ENCODE results near the gene FZD10. TPM values are rescaled to one million over a fixed set of nuclear protein-coding genes. Genes with fewer than 3 reads are reported as not detected.

Gene FZD10
- total and polyA plus RNA-seq, 4 experiments from 2014 or later: not detected

- Mint-ChIP-seq H3K27me3 (peaks cover 0 to 4% of the 10 kb centered on the region in 2 donors), H3K4me3 (no peak overlapping the region), H3K36me3 (no peaks in the 10 kb centered on the region), H3K9me3 (peaks cover 0 to 5% (median 0%) of the 10 kb centered on the region in 8 donors), H3K4me1 (peaks cover 0 to 3% (median 0%) of the 10 kb centered on the region in 4 donors), H3K27ac (no peak overlapping the region)
- H3K27me3 ChIP-seq (ENCODE audit: insufficient read depth, low read length): no peaks in the 10 kb centered on the region
- POLR2A ChIA-PET (ENCODE audit: partially characterized antibody): no interaction called here
- no peaks in the 10 kb centered on the region for H3K9me3 ChIP-seq (ENCODE audit: control insufficient read depth in 1 of 2, low read length in 2 of 2)
- intact Hi-C loops (cut with micrococcal nuclease): no loop called here
- H3K4me3 ChIP-seq (ENCODE audit: low read length in 2 of 2): no peak overlapping the region
- CTCF ChIA-PET (ENCODE audit: partially characterized antibody): no interaction called here
- no peak overlapping the region for H3K27ac ChIP-seq (ENCODE audit: low read depth, low read length)
- H3K36me3 ChIP-seq (ENCODE audit: insufficient read depth, low read length): no peaks in the 10 kb centered on the region
- H3K4me1 ChIP-seq (ENCODE audit: insufficient read depth, low read length): no peaks in the 10 kb centered on the region
- no peak for DNase-seq
Observed at GRCh38 chr12:130147875-130148596, 14.2 kb upstream of the FZD10 start.

GRCh38 chr12:130151846-130152245 is 10.4 kb upstream of the FZD10 start:
- DNase-seq: no peak
- Histone ChIP-seq H3K4me1 (ENCODE audit: insufficient read depth, low read length) (no peaks in the 10 kb centered on the region), H3K27me3 (ENCODE audit: insufficient read depth, low read length) (no peaks in the 10 kb centered on the region), H3K9me3 (ENCODE audit: control insufficient read depth in 1 of 2, low read length in 2 of 2) (no peaks in the 10 kb centered on the region), H3K36me3 (ENCODE audit: insufficient read depth, low read length) (no peaks in the 10 kb centered on the region), H3K4me3 (ENCODE audit: low read length in 2 of 2) (no peak overlapping the region), H3K27ac (ENCODE audit: low read depth, low read length) (no peak overlapping the region)
- intact Hi-C loops (cut with micrococcal nuclease): no loop called here
- CTCF ChIA-PET (ENCODE audit: partially characterized antibody): no interaction called here
- POLR2A ChIA-PET (ENCODE audit: partially characterized antibody): no interaction called here
- Mint-ChIP-seq H3K4me3 (no peak overlapping the region), H3K9me3 (peaks cover 0 to 4% (median 0%) of the 10 kb centered on the region in 8 donors), H3K27ac (no peak overlapping the region), H3K36me3 (no peaks in the 10 kb centered on the region), H3K27me3 (peaks cover 13 to 16% of the 10 kb centered on the region in 2 donors), H3K4me1 (peaks cover 0 to 3% (median 0%) of the 10 kb centered on the region in 4 donors)

- H3K36me3 ChIP-seq (ENCODE audit: insufficient read depth, low read length): no peaks in the 10 kb centered on the region
- intact Hi-C loops (cut with micrococcal nuclease): no loop called here
- Mint-ChIP-seq H3K4me1 (peaks cover 0 to 3% (median 0%) of the 10 kb centered on the region in 4 donors), H3K27ac (no peak overlapping the region), H3K36me3 (no peaks in the 10 kb centered on the region), H3K9me3 (peaks cover 0 to 4% (median 0%) of the 10 kb centered on the region in 8 donors), H3K4me3 (no peak overlapping the region), H3K27me3 (peaks cover 15 to 17% of the 10 kb centered on the region in 2 donors)
- no peaks in the 10 kb centered on the region for H3K4me1 ChIP-seq (ENCODE audit: insufficient read depth, low read length)
- no peaks in the 10 kb centered on the region for H3K9me3 ChIP-seq (ENCODE audit: control insufficient read depth in 1 of 2, low read length in 2 of 2)
- POLR2A ChIA-PET (ENCODE audit: partially characterized antibody): no interaction called here
- DNase-seq: no peak
- H3K27ac ChIP-seq (ENCODE audit: low read depth, low read length): no peak overlapping the region
- no peaks in the 10 kb centered on the region for H3K27me3 ChIP-seq (ENCODE audit: insufficient read depth, low read length)
- CTCF ChIA-PET (ENCODE audit: partially characterized antibody): no interaction called here
- H3K4me3 ChIP-seq (ENCODE audit: low read length in 2 of 2): no peak overlapping the region
Observed at GRCh38 chr12:130152386-130152785, 9.9 kb upstream of the FZD10 start.

- no peak overlapping the region for H3K27ac Mint-ChIP-seq
- H3K36me3 Mint-ChIP-seq: no peaks in the 10 kb centered on the region
- H3K27me3 Mint-ChIP-seq: peaks cover 19 to 20% of the 10 kb centered on the region in 2 donors
- intact Hi-C loops (cut with micrococcal nuclease): no loop called here
- ChIA-PET POLR2A (ENCODE audit: partially characterized antibody) (no interaction called here), CTCF (ENCODE audit: partially characterized antibody) (no interaction called here)
- no peak overlapping the region for H3K27ac ChIP-seq (ENCODE audit: low read depth, low read length)
- H3K36me3 ChIP-seq (ENCODE audit: insufficient read depth, low read length): no peaks in the 10 kb centered on the region
- H3K9me3 ChIP-seq (ENCODE audit: control insufficient read depth in 1 of 2, low read length in 2 of 2): no peaks in the 10 kb centered on the region
- no peaks in the 10 kb centered on the region for H3K27me3 ChIP-seq (ENCODE audit: insufficient read depth, low read length)
- H3K4me1 Mint-ChIP-seq: no peaks in the 10 kb centered on the region
- H3K9me3 Mint-ChIP-seq: peaks cover 0 to 4% (median 0%) of the 10 kb centered on the region in 8 donors
- H3K4me1 ChIP-seq (ENCODE audit: insufficient read depth, low read length): no peaks in the 10 kb centered on the region
- DNase-seq: no peak
- no peak overlapping the region for H3K4me3 Mint-ChIP-seq
- no peak overlapping the region for H3K4me3 ChIP-seq (ENCODE audit: low read length in 2 of 2)
Observed at GRCh38 chr12:130153803-130154202, 8.5 kb upstream of the FZD10 start.

GRCh38 chr12:130154276-130155070 is 7.8 kb upstream of the FZD10 start:
- Mint-ChIP-seq H3K27ac (no peak overlapping the region), H3K27me3 (peaks cover 19 to 20% of the 10 kb centered on the region in 2 donors), H3K4me3 (no peak overlapping the region), H3K9me3 (peaks cover 0 to 4% (median 0%) of the 10 kb centered on the region in 8 donors), H3K4me1 (no peaks in the 10 kb centered on the region), H3K36me3 (no peaks in the 10 kb centered on the region)
- DNase-seq: no peak
- H3K36me3 ChIP-seq (ENCODE audit: insufficient read depth, low read length): no peaks in the 10 kb centered on the region
- no peaks in the 10 kb centered on the region for H3K4me1 ChIP-seq (ENCODE audit: insufficient read depth, low read length)
- no peak overlapping the region for H3K27ac ChIP-seq (ENCODE audit: low read depth, low read length)
- intact Hi-C loops (cut with micrococcal nuclease): no loop called here
- ChIA-PET CTCF (ENCODE audit: partially characterized antibody) (no interaction called here), POLR2A (ENCODE audit: partially characterized antibody) (no interaction called here)
- no peaks in the 10 kb centered on the region for H3K9me3 ChIP-seq (ENCODE audit: control insufficient read depth in 1 of 2, low read length in 2 of 2)
- H3K4me3 ChIP-seq (ENCODE audit: low read length in 2 of 2): no peak overlapping the region
- H3K27me3 ChIP-seq (ENCODE audit: insufficient read depth, low read length): no peaks in the 10 kb centered on the region

GRCh38 chr12:130155416-130156073 is 6.7 kb upstream of the FZD10 start:
- Histone ChIP-seq H3K27me3 (ENCODE audit: insufficient read depth, low read length) (no peaks in the 10 kb centered on the region), H3K36me3 (ENCODE audit: insufficient read depth, low read length) (no peaks in the 10 kb centered on the region), H3K4me1 (ENCODE audit: insufficient read depth, low read length) (no peaks in the 10 kb centered on the region), H3K4me3 (ENCODE audit: low read length in 2 of 2) (no peak overlapping the region), H3K27ac (ENCODE audit: low read depth, low read length) (no peak overlapping the region), H3K9me3 (ENCODE audit: control insufficient read depth in 1 of 2, low read length in 2 of 2) (no peaks in the 10 kb centered on the region)
- Mint-ChIP-seq H3K27ac (no peak overlapping the region), H3K9me3 (peaks cover 0 to 4% (median 0%) of the 10 kb centered on the region in 8 donors), H3K36me3 (no peaks in the 10 kb centered on the region), H3K27me3 (peaks cover 23% of the 10 kb centered on the region in 2 donors), H3K4me3 (no peak overlapping the region), H3K4me1 (no peaks in the 10 kb centered on the region)
- ChIA-PET POLR2A (ENCODE audit: partially characterized antibody) (no interaction called here), CTCF (ENCODE audit: partially characterized antibody) (no interaction called here)
- intact Hi-C loops (cut with micrococcal nuclease): no loop called here
- no peak for DNase-seq

GRCh38 chr12:130156652-130157275 is 5.5 kb upstream of the FZD10 start:
- H3K27me3 Mint-ChIP-seq: peaks cover 21 to 23% of the 10 kb centered on the region in 2 donors
- no peak overlapping the region for H3K27ac ChIP-seq (ENCODE audit: low read depth, low read length)
- H3K9me3 ChIP-seq (ENCODE audit: control insufficient read depth in 1 of 2, low read length in 2 of 2): no peaks in the 10 kb centered on the region
- no peaks in the 10 kb centered on the region for H3K27me3 ChIP-seq (ENCODE audit: insufficient read depth, low read length)
- ChIA-PET CTCF (ENCODE audit: partially characterized antibody) (no interaction called here), POLR2A (ENCODE audit: partially characterized antibody) (no interaction called here)
- H3K4me1 Mint-ChIP-seq: no peaks in the 10 kb centered on the region
- no peak for DNase-seq
- no peaks in the 10 kb centered on the region for H3K4me1 ChIP-seq (ENCODE audit: insufficient read depth, low read length)
- intact Hi-C loops (cut with micrococcal nuclease): no loop called here
- H3K36me3 Mint-ChIP-seq: no peaks in the 10 kb centered on the region
- H3K9me3 Mint-ChIP-seq: peaks cover 0 to 4% (median 0%) of the 10 kb centered on the region in 8 donors
- no peak overlapping the region for H3K4me3 Mint-ChIP-seq
- H3K36me3 ChIP-seq (ENCODE audit: insufficient read depth, low read length): no peaks in the 10 kb centered on the region
- H3K4me3 ChIP-seq (ENCODE audit: low read length in 2 of 2): no peak overlapping the region
- no peak overlapping the region for H3K27ac Mint-ChIP-seq

All from CD4-positive, alpha-beta memory T cell (primary cell).